ENCODE data around the gene NIM1K.

DNA sequence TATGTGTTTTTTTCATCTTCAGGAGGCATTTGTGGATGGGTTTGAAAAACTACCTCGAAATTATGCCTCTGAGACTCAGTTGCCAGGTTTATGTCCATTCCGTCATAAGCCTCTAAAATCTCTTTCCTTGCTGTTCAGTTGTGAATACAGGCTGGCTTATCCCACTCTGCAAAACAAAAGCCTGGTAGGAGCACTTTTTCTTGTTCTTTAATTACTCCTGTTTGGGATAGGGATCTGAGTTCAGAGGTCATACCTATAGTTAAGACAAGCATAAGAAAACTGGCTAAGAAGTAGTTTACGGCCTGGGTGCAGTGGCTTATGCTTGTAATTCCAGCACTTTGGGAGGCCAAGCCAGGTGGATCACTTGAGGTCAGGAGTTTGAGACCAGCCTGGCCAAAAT lies 47.0 kb upstream of the NIM1K start:
- TF ChIP-seq, protein P1, sequence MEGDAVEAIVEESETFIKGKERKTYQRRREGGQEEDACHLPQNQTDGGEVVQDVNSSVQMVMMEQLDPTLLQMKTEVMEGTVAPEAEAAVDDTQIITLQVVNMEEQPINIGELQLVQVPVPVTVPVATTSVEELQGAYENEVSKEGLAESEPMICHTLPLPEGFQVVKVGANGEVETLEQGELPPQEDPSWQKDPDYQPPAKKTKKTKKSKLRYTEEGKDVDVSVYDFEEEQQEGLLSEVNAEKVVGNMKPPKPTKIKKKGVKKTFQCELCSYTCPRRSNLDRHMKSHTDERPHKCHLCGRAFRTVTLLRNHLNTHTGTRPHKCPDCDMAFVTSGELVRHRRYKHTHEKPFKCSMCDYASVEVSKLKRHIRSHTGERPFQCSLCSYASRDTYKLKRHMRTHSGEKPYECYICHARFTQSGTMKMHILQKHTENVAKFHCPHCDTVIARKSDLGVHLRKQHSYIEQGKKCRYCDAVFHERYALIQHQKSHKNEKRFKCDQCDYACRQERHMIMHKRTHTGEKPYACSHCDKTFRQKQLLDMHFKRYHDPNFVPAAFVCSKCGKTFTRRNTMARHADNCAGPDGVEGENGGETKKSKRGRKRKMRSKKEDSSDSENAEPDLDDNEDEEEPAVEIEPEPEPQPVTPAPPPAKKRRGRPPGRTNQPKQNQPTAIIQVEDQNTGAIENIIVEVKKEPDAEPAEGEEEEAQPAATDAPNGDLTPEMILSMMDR (conservative IDR thresholded peaks at IDR 0.05 in 1 of 2, IDR thresholded peaks at IDR 0.05 in 1 of 2; ENCODE audit: extremely low read depth in 1 of 2, insufficient read depth in 1 of 2, low read depth in 1 of 2, low read length in 2 of 2) = no peak
- no peak for TF ChIP-seq EZH2 (IDR thresholded peaks at IDR 0.05; ENCODE audit: borderline replicate concordance, low read length)

Measured in mammary epithelial cell (primary cell).